GM12878 (cell line): ENCODE results near the gene LRRK1. TPM values are rescaled to one million over a fixed set of nuclear protein-coding genes. Genes with fewer than 3 reads are reported as not detected.

ENCODE experiments used
- BMI1 ChIP-seq: fragments of 450-650 bp; IDR thresholded peaks from 2 replicates; pipeline ENCODE4 v1.6.1; 2016; ENCODE audit warnings: mild to moderate bottlenecking, moderate library complexity, borderline replicate concordance
- NFIC ChIP-seq: IDR thresholded peaks from 2 replicates; pipeline ENCODE4 v1.6.1; 2012; ENCODE audit warnings: low read depth, mild to moderate bottlenecking, inconsistent platforms, low read length, moderate library complexity
- polyA plus RNA-seq, 11 experiments: library from polyadenylated mRNA; depleted of rRNA in 4 of 11; unstranded in 6 of 11; stranded (reverse) in 5 of 11; fragments of >200 nt; fragmentation: Nextera tagmentation in 4 of 11; fragmentation: Illumina TruSeq in 1 of 11; extraction: Ambion mirVana in 4 of 11; extraction: Trizol in 1 of 11; gene quantifications; 1 replicate in 1 of 11; 2 replicates in 10 of 11; pipeline versions ENCODE4 v1.2.1 to v1.2.3, GENCODE V29; 2011 to 2016; ENCODE audit warnings: inconsistent platforms in 2 of 11, missing spikeins in 2 of 11, low read depth in 1 of 11
- total RNA-seq, 4 experiments: library from RNA; depleted of rRNA in 3 of 4; stranded (reverse); fragments of >200 nt in 3 of 4; fragmentation: Illumina TruSeq in 1 of 4; extraction: Trizol in 1 of 4; gene quantifications; 2 replicates each; pipeline versions ENCODE4 v1.2.1 to v1.2.3, GENCODE V29; 2013 to 2021
- TF ChIP-seq, protein P1 (sequence below): fragments of 450-650 bp; IDR thresholded peaks from 2 replicates; pipeline ENCODE4 v1.6.1; 2017; ENCODE audit warnings: antibody characterized with exemption, mild to moderate bottlenecking, moderate library complexity
- TF ChIP-seq, protein P2 (sequence below): fragments of 150-350 bp; IDR thresholded peaks from 2 replicates; pipeline ENCODE4 v1.6.1; 2016; ENCODE audit warnings: low read depth, low read length

The LRRK1 gene
- total and polyA plus RNA-seq, 10 of the 15 experiments (the other 5 are each of a cell fraction or from before 2014, with no cell fraction given), result 2.2 to 58.3 (median 17.9) TPM

DNA sequence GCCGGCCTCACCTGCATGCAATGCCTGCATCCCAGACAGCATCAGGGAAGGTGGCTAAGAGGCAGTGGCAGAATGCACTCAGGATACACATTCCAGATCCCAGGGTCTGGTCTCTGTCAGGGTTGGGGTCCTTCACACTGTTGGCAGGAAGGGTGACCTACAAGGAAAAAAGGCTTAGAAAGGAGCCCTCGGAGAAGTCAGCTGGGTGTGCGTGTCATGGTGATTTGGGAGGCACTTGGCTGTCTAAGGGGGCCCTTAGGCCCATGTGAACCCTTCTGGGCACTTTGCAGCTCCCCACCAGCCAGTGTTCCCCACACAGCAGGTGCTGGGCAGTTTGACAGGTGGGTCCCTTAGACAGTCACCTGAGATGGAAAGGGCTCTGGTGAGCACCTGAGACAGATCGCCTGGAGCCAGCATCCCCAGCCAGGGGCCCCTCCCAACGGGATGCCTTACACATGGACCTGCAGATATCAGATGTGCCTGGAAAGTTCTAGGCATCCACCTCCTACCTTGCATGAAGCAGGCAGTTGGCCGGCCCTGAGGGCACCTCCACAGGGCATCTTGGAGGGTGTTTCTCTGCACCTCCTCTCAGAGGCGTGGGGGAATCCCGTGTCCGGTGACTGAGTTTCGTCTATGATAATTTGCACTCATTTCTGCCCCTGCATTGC is 131.6 kb downstream of the LRRK1 start (continued):
- TF ChIP-seq, protein P1, sequence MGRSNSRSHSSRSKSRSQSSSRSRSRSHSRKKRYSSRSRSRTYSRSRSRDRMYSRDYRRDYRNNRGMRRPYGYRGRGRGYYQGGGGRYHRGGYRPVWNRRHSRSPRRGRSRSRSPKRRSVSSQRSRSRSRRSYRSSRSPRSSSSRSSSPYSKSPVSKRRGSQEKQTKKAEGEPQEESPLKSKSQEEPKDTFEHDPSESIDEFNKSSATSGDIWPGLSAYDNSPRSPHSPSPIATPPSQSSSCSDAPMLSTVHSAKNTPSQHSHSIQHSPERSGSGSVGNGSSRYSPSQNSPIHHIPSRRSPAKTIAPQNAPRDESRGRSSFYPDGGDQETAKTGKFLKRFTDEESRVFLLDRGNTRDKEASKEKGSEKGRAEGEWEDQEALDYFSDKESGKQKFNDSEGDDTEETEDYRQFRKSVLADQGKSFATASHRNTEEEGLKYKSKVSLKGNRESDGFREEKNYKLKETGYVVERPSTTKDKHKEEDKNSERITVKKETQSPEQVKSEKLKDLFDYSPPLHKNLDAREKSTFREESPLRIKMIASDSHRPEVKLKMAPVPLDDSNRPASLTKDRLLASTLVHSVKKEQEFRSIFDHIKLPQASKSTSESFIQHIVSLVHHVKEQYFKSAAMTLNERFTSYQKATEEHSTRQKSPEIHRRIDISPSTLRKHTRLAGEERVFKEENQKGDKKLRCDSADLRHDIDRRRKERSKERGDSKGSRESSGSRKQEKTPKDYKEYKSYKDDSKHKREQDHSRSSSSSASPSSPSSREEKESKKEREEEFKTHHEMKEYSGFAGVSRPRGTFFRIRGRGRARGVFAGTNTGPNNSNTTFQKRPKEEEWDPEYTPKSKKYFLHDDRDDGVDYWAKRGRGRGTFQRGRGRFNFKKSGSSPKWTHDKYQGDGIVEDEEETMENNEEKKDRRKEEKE, result no peak
- no peak for TF ChIP-seq BMI1
- TF ChIP-seq NFIC, result no peak
- TF ChIP-seq, protein P2, sequence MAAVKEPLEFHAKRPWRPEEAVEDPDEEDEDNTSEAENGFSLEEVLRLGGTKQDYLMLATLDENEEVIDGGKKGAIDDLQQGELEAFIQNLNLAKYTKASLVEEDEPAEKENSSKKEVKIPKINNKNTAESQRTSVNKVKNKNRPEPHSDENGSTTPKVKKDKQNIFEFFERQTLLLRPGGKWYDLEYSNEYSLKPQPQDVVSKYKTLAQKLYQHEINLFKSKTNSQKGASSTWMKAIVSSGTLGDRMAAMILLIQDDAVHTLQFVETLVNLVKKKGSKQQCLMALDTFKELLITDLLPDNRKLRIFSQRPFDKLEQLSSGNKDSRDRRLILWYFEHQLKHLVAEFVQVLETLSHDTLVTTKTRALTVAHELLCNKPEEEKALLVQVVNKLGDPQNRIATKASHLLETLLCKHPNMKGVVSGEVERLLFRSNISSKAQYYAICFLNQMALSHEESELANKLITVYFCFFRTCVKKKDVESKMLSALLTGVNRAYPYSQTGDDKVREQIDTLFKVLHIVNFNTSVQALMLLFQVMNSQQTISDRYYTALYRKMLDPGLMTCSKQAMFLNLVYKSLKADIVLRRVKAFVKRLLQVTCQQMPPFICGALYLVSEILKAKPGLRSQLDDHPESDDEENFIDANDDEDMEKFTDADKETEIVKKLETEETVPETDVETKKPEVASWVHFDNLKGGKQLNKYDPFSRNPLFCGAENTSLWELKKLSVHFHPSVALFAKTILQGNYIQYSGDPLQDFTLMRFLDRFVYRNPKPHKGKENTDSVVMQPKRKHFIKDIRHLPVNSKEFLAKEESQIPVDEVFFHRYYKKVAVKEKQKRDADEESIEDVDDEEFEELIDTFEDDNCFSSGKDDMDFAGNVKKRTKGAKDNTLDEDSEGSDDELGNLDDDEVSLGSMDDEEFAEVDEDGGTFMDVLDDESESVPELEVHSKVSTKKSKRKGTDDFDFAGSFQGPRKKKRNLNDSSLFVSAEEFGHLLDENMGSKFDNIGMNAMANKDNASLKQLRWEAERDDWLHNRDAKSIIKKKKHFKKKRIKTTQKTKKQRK, result no peak
